T-helper 1 cell treated with Interleukin-12 subunit alpha and Interleukin-12 subunit beta and Interleukin-4 antibody, amounts not matched to agents 30 μg/mL and 1 μg/mL, for 36 hours (primary cell): Measurements from ENCODE around the gene PHF21B.
"Not testable (repeated sequence)": the region's sequence is repeated elsewhere in the genome, so short reads cannot be mapped to it uniquely, and the experiment has no call there.

Source experiments
- H3K27ac Mint-ChIP-seq: one replicate; pipeline ENCODE4 v1.8.0; 2021; ENCODE audit warnings: mild to moderate bottlenecking, mixed read lengths
- H3K27me3 Mint-ChIP-seq: one replicate; pipeline ENCODE4 v1.8.0; 2021; ENCODE audit warnings: low read depth, mixed read lengths
- H3K36me3 Mint-ChIP-seq: one replicate; pipeline ENCODE4 v1.8.0; 2021; ENCODE audit warnings: low read depth, mixed read lengths
- H3K4me1 Mint-ChIP-seq: one replicate; pipeline ENCODE4 v1.8.0; 2021; ENCODE audit warnings: low read depth, mixed read lengths
- H3K4me3 Mint-ChIP-seq: one replicate; pipeline ENCODE4 v1.8.0; 2021; ENCODE audit warnings: mild to moderate bottlenecking, moderate library complexity, mixed read lengths
- H3K9me3 Mint-ChIP-seq: one replicate; pipeline ENCODE4 v1.8.0; 2021; ENCODE audit warnings: mixed read lengths

The PHF21B gene

DNA sequence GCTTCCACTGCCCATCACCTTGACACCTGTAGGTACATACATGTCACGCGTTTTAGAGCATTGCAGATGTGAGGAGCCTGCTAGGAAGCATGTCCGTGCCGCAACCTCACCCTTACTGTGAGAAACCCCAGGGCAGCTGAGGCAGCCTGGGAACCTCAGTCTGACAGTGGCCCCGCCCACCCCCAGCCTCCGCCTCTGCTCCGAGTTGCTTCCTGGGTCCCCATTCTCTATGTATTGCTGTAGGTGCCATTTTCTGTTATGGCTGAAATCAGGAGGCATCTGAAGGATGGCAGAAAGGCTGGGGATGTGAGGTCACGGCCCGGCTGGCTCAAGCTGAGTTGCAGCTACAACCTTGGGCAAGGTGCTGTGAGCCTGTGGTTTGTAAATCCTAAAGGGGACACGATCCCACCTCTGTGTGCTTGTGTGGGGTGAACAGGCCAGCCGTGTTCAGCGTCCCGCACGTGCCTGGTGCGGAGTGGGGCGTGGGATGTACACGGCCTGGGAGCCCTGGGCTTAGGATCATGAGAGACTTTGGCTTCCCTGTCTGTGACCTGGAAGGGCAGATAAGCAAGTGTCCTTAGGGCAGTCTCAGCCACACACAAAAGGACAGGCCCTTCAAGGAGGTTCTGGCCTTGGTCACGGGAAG lies 102.7 kb downstream of the PHF21B start:
- peaks cover 3% of the 10 kb centered on the region for H3K27me3 Mint-ChIP-seq
- H3K9me3 Mint-ChIP-seq: peaks cover 12% of the 10 kb centered on the region
- H3K36me3 Mint-ChIP-seq: peaks cover 3% of the 10 kb centered on the region
- H3K4me3 Mint-ChIP-seq: no peak overlapping the region
- no peak overlapping the region for H3K27ac Mint-ChIP-seq
- no peaks in the 10 kb centered on the region for H3K4me1 Mint-ChIP-seq

GRCh38 chr22:44906248-44906936 lies 103.4 kb downstream of the PHF21B start:
- H3K9me3 Mint-ChIP-seq: peaks cover 17% of the 10 kb centered on the region
- peaks cover 3% of the 10 kb centered on the region for H3K36me3 Mint-ChIP-seq
- H3K27me3 Mint-ChIP-seq: peaks cover 3% of the 10 kb centered on the region
- H3K27ac Mint-ChIP-seq: no peak overlapping the region
- H3K4me3 Mint-ChIP-seq: no peak overlapping the region
- no peaks in the 10 kb centered on the region for H3K4me1 Mint-ChIP-seq

- H3K4me3 Mint-ChIP-seq, H3K4me1 Mint-ChIP-seq, H3K27me3 Mint-ChIP-seq, H3K36me3 Mint-ChIP-seq, H3K27ac Mint-ChIP-seq: not testable (repeated sequence)
- H3K9me3 Mint-ChIP-seq: peaks cover 26% of the 10 kb centered on the region
These were observed 105.2 kb downstream of the PHF21B start for GRCh38 chr22:44904492-44905152.

- not testable (repeated sequence) for H3K27me3 Mint-ChIP-seq, H3K4me1 Mint-ChIP-seq, H3K4me3 Mint-ChIP-seq, H3K27ac Mint-ChIP-seq, H3K36me3 Mint-ChIP-seq
- H3K9me3 Mint-ChIP-seq: peaks cover 28% of the 10 kb centered on the region
These were observed 106.6 kb downstream of the PHF21B start for GRCh38 chr22:44903164-44903563.

DNA sequence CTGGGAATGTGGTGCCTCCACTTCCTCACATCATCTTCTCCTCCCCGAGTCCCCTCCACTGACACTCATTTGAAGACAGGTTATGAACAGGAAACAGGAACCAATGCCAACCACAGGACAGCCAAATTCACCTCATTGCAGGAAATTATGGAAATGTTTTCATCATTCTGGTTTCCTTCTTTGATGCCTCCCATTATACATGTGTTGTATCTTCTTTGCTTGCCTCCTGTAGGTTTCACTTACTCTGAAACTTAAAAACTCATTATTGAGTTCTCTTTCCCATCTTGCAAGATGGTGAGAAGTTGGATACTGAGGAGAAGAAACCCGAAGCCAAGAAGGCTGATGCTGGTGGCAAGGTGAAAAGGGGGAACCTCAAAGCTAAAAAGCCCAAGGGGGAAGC lies 108.5 kb downstream of the PHF21B start:
- no peaks in the 10 kb centered on the region for H3K4me1 Mint-ChIP-seq
- peaks cover 3% of the 10 kb centered on the region for H3K27me3 Mint-ChIP-seq
- no peak overlapping the region for H3K4me3 Mint-ChIP-seq
- peaks cover 3% of the 10 kb centered on the region for H3K36me3 Mint-ChIP-seq
- no peak overlapping the region for H3K27ac Mint-ChIP-seq
- H3K9me3 Mint-ChIP-seq: peaks cover 28% of the 10 kb centered on the region

GRCh38 chr22:44898236-44898635 lies 111.6 kb downstream of the PHF21B start:
- Mint-ChIP-seq H3K27ac (no peak overlapping the region), H3K9me3 (peaks cover 28% of the 10 kb centered on the region), H3K4me3 (no peak overlapping the region), H3K36me3 (peaks cover 3% of the 10 kb centered on the region), H3K4me1 (no peaks in the 10 kb centered on the region), H3K27me3 (peaks cover 3% of the 10 kb centered on the region)

- no peak overlapping the region for H3K27ac Mint-ChIP-seq
- H3K4me3 Mint-ChIP-seq: no peak overlapping the region
- peaks cover 7% of the 10 kb centered on the region for H3K9me3 Mint-ChIP-seq
- H3K36me3 Mint-ChIP-seq: no peaks in the 10 kb centered on the region
- no peaks in the 10 kb centered on the region for H3K4me1 Mint-ChIP-seq
- H3K27me3 Mint-ChIP-seq: no peaks in the 10 kb centered on the region
These were observed 114.3 kb downstream of the PHF21B start for GRCh38 chr22:44895296-44896055.

GRCh38 chr22:44894782-44895181 lies 115.0 kb downstream of the PHF21B start:
- Mint-ChIP-seq H3K27ac (no peak overlapping the region), H3K4me3 (no peak overlapping the region), H3K27me3 (no peaks in the 10 kb centered on the region), H3K36me3 (no peaks in the 10 kb centered on the region), H3K9me3 (peaks cover 4% of the 10 kb centered on the region), H3K4me1 (no peaks in the 10 kb centered on the region)

DNA sequence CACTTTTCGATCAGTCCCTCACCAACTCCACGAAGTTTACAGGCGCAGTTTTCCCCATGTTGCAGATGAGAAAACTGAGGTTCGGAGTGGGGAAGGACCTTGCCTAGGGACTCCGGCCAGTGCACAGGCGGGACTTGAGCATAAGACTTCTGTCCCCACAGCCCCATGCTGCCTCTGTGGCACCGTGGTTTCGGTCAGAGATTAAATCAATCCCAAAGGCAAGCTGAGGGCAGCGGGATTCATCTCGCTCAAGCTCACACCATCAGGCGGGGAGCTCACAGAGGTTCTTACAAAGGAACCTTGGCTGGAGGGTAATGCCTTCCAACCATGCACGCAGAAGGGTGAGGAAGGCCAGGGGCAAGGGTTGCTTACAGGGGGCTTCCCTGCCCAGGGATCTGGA lies 115.5 kb downstream of the PHF21B start:
- Mint-ChIP-seq H3K4me3 (no peak overlapping the region), H3K4me1 (no peaks in the 10 kb centered on the region), H3K9me3 (no peaks in the 10 kb centered on the region), H3K27me3 (no peaks in the 10 kb centered on the region), H3K27ac (no peak overlapping the region), H3K36me3 (no peaks in the 10 kb centered on the region)

DNA sequence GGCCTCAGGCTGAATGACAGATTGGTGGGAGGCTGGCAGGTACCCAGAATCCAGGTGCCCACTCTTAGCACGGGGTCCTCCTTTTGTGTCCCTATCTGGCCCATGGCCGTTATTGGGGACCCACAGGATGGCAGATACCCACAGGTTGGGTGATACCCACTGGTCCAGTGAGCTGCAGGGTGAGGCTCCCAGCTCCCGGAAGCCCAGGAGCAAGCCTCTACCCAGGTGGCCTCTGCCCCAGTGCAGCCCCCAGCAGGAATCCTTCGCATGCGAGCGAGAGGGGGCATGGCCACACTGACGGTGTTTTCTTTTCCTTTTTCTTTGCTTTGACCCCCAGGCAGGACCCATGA lies 116.1 kb downstream of the PHF21B start:
- no peak overlapping the region for H3K4me3 Mint-ChIP-seq
- no peak overlapping the region for H3K27ac Mint-ChIP-seq
- H3K9me3 Mint-ChIP-seq: no peaks in the 10 kb centered on the region
- H3K27me3 Mint-ChIP-seq: no peaks in the 10 kb centered on the region
- no peaks in the 10 kb centered on the region for H3K4me1 Mint-ChIP-seq
- no peaks in the 10 kb centered on the region for H3K36me3 Mint-ChIP-seq

DNA sequence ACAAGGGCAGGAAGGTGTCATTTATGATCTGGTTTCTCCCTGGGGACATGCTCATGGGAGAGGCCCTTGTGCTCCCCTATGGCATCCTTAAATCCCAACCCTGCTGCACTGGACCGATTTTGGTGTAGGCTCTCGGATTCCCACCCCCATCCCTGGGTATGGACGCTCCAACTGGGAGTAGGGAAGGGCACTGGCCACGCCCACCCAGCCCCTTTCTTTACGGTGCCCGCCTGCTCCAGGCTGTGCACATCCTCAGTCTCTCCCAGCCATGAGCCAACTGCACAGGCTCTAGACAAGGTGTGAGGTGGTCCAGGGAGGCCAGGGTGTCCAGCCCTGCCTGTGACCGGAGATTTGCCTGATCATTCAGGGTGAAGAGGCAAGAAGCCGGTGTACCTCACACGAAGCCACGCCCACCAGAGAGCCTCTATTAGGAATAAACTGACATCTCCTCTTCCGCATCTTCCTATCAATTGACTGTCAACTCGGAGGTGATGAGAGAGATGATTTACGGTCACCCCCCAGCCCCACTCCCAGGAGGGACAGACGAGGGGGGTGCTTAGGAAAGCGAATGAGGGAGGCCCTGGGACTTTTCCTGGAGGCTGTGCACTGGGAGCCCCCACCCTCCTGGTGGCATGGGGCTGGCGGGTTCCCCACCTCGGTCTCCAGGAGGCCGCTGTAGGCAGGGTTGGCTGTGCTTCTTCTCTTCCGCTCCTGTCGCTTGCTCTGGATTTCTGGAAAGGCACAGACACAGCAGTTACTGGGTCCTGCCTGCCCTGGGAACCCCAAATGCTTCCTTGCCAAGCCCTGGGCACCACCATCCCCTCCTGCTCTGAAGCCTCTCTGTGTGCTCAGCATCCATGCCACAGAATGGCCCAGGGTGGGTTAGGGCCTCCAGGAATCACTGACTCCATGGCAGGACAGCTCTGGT lies 116.7 kb downstream of the PHF21B start:
- H3K36me3 Mint-ChIP-seq: no peaks in the 10 kb centered on the region
- no peaks in the 10 kb centered on the region for H3K9me3 Mint-ChIP-seq
- no peak overlapping the region for H3K27ac Mint-ChIP-seq
- H3K27me3 Mint-ChIP-seq: no peaks in the 10 kb centered on the region
- no peaks in the 10 kb centered on the region for H3K4me1 Mint-ChIP-seq
- no peak overlapping the region for H3K4me3 Mint-ChIP-seq

- Mint-ChIP-seq H3K27ac (no peak overlapping the region), H3K9me3 (no peaks in the 10 kb centered on the region), H3K27me3 (no peaks in the 10 kb centered on the region), H3K36me3 (no peaks in the 10 kb centered on the region), H3K4me3 (no peak overlapping the region), H3K4me1 (no peaks in the 10 kb centered on the region)
These were observed 117.6 kb downstream of the PHF21B start for GRCh38 chr22:44892243-44892642.

DNA sequence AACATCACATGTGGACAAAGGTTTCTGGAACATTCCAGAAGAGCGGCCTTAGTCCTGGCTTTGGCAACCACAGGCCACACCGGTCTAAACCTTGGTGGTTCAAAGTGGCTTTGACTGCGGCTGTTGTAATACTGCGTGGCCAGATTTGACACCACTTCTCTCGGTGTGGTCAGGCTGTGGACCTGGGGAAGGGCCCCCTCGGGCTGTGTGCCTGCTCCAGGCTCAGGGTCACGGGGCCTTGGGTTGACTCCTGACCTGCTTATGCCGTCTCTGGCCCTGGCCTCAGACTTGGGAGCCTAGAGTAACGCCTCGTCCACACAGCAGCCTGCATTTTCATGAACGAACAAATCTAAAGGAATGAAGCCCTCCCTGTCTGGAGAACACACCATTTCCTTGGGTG lies 118.0 kb downstream of the PHF21B start:
- Mint-ChIP-seq H3K27me3 (no peaks in the 10 kb centered on the region), H3K4me1 (no peaks in the 10 kb centered on the region), H3K4me3 (no peak overlapping the region), H3K27ac (no peak overlapping the region), H3K9me3 (no peaks in the 10 kb centered on the region), H3K36me3 (no peaks in the 10 kb centered on the region)

- Mint-ChIP-seq H3K36me3 (no peaks in the 10 kb centered on the region), H3K27ac (no peak overlapping the region), H3K9me3 (no peaks in the 10 kb centered on the region), H3K4me1 (no peaks in the 10 kb centered on the region), H3K27me3 (no peaks in the 10 kb centered on the region), H3K4me3 (no peak overlapping the region)
These were observed 118.5 kb downstream of the PHF21B start for GRCh38 chr22:44891293-44891747.
